Measurements from ENCODE around the gene TRIP13.
"Not testable (repeated sequence)": the region's sequence is repeated elsewhere in the genome, so short reads cannot be mapped to it uniquely, and the experiment has no call there.

Gene TRIP13

GRCh38 chr5:889075-889710 is 3.5 kb upstream of the TRIP13 start:
- DNase-seq, result no peak

GRCh38 chr5:891117-891836 is 1.4 kb upstream of the TRIP13 start:
- no peak for DNase-seq

- peak in 4 of 56 donors; percentile 26 to 56 (median 32) for DNase-seq
Measured at GRCh38 chr5:891837-892393, 769 bp upstream of the TRIP13 start.

DNA sequence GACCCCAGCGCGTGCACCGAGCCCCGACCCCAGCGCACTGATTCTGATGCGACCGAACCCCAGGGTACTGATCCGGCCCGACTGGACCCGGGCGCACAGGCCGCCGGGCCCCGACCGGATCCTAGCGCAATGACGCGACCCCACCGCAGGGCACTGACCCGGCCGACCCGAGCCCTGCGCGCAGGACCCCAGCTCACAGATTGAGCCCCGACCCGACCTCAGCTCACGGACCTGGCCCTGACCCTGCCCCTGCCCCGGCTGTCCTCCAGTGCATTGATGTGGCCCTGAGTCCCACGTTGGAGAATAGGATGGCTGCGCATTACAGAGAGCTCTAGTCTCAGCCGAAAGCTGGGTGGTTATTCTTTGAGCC is 438 bp downstream of the TRIP13 start:
- no peak for DNase-seq

DNA sequence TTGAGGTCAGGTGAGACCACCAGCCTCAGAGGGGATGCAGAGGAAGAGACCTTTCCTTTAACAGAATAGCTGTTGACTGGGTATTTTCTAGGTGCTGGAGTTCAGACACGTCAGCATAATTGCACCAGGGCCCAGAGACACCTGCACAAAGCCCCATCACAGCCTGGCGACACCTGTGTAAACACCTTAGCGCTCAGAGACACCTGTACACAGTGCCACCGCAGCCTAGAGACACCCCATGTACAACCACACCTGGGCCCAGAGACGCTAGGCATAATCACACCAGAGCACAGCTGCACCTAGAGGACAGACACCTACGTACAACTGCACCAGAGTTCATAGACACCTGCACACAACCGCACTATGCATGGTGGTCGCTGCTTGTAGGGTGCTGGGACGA is 1.0 kb downstream of the TRIP13 start:
- DNase-seq, result no peak

- DNase-seq, result no peak
Measured at GRCh38 chr5:900781-901180, 8.1 kb downstream of the TRIP13 start.

- DNase-seq, result no peak
Measured at GRCh38 chr5:902129-902916, 9.6 kb downstream of the TRIP13 start.

GRCh38 chr5:903756-904096 is 11.0 kb downstream of the TRIP13 start:
- DNase-seq, result no peak

DNA sequence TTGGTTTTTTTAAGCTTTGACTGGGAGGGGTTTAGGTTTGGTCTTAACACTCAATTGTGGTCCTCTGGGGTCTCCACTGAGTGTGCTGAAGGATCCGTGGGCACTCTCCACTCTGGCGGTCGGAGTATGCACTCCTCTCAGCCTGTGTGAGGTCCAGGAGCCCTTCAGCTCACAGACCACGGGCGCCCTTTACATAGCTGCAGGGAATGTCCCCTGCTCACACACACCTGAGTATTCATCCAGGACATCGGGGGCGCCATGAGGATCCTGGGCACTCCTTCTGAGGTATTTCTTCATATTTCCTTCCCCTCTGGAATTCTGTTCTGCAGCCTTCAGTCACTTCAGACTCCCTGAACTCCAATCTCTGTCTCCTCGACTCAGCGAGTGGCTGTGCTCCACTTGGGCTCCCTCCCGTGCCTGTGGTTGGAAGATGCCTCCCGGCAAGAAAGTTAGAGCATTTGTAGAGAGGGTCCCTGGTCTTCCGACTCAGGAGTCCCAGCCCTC is 12.5 kb downstream of the TRIP13 start:
- DNase-seq, result no peak

DNA sequence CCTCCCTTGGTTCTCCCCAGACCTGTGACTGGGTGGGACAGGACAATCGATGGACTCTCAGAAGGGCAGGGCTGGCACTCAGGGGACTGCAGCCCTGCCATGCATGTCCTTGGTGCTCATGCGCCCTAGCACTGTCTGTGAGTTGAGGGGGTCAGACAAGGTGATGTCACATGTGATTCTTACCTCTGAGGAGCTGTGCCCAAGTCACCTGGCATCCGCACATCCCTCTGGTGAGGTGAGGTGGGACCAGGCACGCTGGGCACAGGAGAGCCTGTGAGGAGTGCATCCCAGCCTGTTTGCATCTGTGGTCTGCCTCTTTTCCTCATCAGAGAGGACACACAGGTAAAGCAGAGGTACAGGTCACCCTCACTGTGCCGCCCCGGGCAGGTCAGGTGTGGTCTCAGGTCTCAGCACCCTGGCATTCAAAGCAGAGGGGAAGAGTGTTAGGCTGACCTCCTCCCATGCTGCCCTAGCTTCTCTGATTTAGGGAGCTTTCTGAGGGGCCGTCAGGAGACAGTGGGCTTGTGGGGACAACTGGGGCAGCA is 14.8 kb downstream of the TRIP13 start:
- DNase-seq, result no peak

GRCh38 chr5:908172-908571 is 15.5 kb downstream of the TRIP13 start:
- DNase-seq, result no peak

DNA sequence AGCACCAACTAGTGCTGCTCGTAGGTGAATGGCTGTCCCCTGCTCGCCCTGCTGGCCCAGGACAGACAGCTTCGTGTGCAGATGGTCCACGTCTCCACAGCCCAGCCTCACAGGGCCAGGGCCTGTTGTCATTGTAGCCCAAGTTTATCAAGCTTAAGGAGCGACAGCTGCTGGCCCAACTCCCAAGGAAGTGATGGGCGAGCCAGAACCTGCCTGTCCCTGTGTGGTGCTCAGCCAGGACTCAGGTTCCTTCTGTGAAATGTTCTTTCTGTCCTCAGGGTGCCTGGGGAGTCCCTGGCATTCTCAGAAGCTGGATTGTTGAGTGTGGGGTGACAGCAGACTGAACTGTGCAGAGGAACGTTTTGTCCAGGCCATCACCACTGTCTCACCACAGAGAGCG is 16.4 kb downstream of the TRIP13 start:
- DNase-seq, result no peak

GRCh38 chr5:909994-910768 is 17.5 kb downstream of the TRIP13 start:
- no peak for DNase-seq

DNA sequence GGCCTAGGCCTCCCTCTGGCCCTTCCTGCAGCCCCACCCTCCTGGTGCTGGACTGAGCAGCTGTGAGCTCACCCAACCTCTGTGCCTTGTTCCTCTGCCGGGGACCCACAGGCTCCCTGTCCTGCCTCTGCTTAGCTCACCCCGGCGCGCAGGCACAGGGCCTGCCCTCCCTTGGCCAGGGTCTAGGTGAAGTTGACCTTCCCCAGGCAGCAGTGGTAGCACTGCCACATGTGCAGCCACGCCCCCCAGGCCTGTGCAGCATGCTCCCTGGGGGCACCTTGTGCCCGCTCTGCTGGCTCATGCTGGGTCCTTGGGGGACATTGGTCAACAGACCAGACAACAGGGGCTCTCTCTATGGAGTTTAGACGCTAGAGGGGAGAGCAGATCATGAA is 18.1 kb downstream of the TRIP13 start:
- no peak for DNase-seq

DNA sequence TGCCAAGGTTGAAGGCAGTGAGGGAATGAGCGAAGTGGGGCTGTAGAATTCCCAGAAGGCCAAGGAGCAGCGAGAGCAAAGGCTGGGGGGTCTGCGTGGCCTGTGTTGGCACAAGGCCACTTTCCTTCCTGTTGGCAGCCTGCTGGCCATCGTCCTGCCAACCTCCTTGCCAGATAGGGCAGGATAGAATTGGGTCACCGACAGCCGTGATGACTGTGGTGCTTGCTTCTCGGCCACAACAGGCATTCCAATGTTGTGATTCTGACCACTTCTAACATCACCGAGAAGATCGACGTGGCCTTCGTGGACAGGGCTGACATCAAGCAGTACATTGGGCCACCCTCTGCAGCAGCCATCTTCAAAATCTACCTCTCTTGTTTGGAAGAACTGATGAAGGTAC is 18.9 kb downstream of the TRIP13 start:
- peak in 1 of 56 donors; percentile 9 for DNase-seq

GRCh38 chr5:912280-913091 is 19.8 kb downstream of the TRIP13 start:
- peak in 33 of 56 donors; percentile 11 to 81 (median 42) for DNase-seq

DNA sequence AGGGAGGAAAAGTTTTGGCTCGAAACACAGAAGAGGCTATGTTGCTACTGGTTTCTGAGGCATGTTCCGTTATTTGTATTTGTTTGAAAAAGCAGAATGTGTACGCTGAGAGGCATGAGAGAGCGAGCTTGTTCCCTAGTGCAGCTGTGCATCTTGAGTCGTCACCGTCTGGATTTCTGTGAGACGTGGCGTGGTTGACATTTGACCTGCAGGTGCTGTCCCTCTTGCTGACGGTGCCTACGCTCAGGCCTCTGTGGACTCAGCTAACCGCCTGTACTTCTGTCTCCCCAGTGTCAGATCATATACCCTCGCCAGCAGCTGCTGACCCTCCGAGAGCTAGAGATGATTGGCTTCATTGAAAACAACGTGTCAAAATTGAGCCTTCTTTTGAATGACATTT is 21.5 kb downstream of the TRIP13 start:
- no peak for DNase-seq

- DNase-seq, result no peak
Measured at GRCh38 chr5:914612-915011, 21.9 kb downstream of the TRIP13 start.

- DNase-seq, result not testable (repeated sequence)
Measured at GRCh38 chr5:915346-915745, 22.7 kb downstream of the TRIP13 start.

DNA sequence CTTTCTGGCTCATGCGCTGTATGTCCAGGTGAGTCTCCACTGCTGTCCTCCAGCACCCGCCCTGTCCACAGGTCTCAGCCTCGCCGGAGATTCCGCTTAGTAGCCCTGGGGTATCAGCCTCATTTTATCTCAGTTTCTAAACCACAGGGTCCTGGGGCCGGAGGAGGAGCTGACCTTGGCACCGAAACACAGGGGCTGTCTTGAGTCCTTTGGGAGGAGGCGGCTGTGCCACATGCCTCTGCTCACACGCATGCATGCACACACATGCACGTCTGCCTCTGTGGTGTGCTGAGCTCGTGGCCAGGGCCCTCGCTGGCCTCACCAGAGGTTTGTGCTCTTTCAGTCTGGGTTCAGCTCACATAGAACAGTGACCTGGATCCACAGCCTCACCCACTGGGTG is 23.3 kb downstream of the TRIP13 start:
- DNase-seq, result no peak

Measured in nucleus accumbens (tissue), 56 donors.